ENCODE data around the gene JAG2.

GRCh38 chr14:105215602-105216001 lies 47.0 kb upstream of the JAG2 start:
- TF ChIP-seq, protein P1, sequence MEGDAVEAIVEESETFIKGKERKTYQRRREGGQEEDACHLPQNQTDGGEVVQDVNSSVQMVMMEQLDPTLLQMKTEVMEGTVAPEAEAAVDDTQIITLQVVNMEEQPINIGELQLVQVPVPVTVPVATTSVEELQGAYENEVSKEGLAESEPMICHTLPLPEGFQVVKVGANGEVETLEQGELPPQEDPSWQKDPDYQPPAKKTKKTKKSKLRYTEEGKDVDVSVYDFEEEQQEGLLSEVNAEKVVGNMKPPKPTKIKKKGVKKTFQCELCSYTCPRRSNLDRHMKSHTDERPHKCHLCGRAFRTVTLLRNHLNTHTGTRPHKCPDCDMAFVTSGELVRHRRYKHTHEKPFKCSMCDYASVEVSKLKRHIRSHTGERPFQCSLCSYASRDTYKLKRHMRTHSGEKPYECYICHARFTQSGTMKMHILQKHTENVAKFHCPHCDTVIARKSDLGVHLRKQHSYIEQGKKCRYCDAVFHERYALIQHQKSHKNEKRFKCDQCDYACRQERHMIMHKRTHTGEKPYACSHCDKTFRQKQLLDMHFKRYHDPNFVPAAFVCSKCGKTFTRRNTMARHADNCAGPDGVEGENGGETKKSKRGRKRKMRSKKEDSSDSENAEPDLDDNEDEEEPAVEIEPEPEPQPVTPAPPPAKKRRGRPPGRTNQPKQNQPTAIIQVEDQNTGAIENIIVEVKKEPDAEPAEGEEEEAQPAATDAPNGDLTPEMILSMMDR (IDR thresholded peaks at IDR 0.05): no peak
- TF ChIP-seq POLR2A (IDR thresholded peaks at IDR 0.05): no peak

Data from testis (tissue), 2 donors.